ENCODE data around the gene FAM199X.
"Not testable (repeated sequence)": the region's sequence is repeated elsewhere in the genome, so short reads cannot be mapped to it uniquely, and the experiment has no call there.

Gene FAM199X

DNA sequence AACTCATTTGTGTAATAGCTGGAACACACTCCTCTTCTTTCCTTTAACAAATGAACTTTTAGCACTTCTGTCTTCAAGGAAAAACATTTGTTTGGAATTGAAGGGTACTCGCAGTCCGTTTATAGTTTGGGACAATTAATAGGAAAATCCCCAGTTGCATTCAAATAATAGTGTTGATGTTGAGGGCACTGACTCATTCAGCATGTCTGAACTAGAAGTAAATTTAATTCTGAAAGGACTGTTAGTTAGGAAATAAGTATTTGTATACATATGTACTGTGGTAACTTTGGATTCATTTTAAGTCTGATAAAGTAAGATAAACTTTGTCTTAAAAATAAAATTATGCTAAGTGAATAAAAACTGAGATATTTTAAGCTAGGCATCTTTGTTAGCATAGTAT, 27.2 kb downstream of the FAM199X start:
- DNase-seq: no peak

- no peak for DNase-seq
Observed at GRCh38 chrX:104195013-104195412, 28.8 kb downstream of the FAM199X start.

- no peak for DNase-seq
Observed at GRCh38 chrX:104195489-104196084, 29.3 kb downstream of the FAM199X start.

DNA sequence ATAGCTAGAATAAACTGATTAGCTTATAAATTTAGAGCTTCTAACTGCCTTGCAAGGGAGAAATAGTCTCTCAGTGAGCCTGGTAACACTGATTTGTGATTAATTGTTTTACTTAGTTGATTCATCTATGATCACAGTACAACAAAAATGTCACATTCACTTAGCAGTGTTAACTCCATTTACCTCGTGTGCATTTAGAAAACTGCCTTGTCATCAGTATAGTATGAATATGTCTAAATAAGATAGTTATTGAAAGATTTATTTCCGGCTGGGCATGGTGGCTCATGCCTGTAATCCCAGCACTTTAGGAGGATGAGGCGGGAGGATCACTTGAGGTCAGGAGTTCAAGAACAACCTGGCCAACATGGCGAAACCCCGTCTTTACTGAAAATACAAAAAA, 39.3 kb downstream of the FAM199X start:
- DNase-seq: no peak

DNA sequence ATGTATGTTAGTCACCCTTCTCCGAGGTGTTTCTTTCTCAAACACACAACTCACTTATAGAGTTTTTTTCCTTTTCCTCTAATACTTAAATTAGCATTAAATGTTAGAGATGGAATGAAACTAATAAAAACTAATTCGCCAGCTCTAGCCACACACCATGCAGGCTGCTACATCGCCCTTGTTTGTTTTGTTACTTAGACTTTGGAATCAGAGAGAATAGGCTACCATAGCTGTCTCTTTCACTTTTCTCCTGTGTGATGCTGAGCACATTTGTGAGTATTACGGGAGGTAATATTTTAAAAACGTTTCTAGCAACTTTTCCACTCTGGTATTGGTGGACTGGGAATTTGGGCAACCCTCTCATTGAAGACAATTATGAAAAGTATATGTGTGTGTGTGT, 44.9 kb downstream of the FAM199X start:
- DNase-seq: no peak

DNA sequence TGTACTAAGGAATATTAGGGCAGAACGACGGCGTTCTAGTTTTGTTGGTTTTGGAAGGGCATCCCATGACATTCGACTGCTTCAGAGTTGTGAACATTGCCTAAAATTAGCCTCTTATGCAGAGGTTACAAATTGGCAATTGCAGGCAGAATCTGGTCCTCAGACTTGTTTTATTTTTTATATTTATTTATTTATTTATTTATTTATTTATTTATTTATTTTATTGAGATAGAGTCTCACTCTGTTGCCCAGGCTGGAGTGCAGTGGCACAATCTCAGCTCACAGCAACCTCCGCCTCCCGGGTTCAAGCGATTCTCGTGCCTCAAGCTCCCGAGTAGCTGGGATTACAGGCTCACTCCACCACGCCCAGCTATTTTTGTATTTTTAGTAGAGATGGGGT, 63.8 kb downstream of the FAM199X start:
- not testable (repeated sequence) for DNase-seq

Measured in activated CD4-positive, alpha-beta T cell treated with anti-CD3 and anti-CD28 coated beads, Interleukin-2, amount 50 U/mL, for 1 hour (primary cell).